ENCODE results near the gene PACRG.

PACRG gene

DNA sequence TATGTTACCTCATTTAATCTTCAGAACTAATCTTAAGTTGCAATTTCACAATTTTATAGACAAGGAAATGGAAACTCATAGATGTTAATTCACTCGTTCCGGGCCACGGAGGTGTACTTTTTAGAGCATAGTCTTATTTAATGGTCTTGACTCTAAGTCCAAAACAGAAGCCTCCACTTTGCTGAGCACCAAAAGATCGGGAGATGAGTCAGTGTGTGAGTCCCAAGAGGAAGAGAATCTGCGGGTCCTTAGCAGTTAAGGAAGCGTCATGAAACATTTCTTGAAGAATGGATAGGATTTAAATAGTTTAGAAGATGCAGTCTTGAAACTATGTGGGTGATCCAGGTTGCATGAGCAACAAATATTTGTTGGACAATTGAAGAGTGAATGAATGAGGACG, 454.9 kb downstream of the PACRG start:
- no peak for DNase-seq

- no peak for DNase-seq
Measured at GRCh38 chr6:163183806-163184205, 456.0 kb downstream of the PACRG start.

GRCh38 chr6:163185744-163186143, 458.0 kb downstream of the PACRG start:
- no peak for DNase-seq

DNA sequence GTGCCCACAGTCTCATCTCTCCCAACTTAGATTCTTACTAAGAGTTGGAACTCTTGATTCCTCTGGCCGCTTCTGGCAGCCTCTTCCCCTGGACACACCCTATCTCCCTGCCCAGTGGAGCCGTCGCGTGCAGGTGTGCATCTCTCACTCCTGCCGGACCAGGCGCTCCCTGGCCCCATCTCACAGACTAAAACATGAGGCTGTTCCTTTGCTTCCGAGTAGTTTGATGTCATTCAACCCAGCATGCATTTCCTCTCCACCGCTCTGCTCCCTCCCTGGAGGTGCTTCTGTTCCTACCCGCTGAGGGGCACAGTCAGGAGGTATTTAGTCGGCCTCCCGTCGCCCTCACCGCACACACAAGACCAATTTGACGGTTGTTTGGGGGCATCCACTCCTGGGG, 458.8 kb downstream of the PACRG start:
- no peak for DNase-seq

- DNase-seq: no peak
Measured at GRCh38 chr6:163187201-163187600, 459.4 kb downstream of the PACRG start.

DNA sequence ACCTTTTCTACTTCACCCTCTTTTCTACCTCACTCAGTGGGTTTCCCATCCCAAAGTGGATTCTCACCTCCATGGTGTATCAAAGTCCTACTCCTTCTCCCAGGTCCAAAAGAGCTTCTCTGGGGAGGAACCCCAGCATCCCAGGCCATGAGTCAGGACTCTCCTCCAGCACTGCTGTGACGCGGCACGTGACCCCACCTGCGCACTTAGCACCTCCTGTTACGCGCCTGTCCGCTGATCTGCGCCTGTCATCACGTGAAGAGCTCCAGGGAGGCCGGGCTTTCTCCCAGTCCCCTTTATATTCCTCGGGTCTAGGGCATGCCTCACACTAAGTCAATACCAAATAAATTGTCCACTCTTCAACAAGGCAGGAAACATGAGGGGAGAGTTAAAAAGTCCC, 459.8 kb downstream of the PACRG start:
- no peak for DNase-seq

- no peak for DNase-seq
Measured at GRCh38 chr6:163188746-163189145, 461.0 kb downstream of the PACRG start.

- DNase-seq: no peak
Measured at GRCh38 chr6:163189609-163190008, 461.8 kb downstream of the PACRG start.

DNA sequence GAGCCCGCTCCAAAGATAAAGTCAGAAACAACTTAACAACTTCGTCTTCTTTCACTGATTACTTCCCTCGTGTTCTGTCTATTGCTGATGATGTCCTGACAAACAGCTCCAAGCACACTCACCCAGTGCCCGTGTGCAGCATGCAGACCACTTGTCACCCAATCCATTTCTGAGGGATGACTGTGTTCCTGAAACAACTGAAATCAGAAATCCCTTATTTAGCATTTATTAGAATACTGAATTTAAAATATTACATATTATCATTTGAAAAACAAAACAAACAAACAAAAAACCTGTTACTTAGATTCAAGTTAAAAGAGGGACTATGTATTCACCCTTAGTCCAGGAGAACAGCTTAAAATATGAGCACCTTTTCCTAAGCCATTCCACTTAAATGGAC, 463.0 kb downstream of the PACRG start:
- DNase-seq: no peak

- DNase-seq: no peak
Measured at GRCh38 chr6:163191704-163192537, 464.1 kb downstream of the PACRG start.

DNA sequence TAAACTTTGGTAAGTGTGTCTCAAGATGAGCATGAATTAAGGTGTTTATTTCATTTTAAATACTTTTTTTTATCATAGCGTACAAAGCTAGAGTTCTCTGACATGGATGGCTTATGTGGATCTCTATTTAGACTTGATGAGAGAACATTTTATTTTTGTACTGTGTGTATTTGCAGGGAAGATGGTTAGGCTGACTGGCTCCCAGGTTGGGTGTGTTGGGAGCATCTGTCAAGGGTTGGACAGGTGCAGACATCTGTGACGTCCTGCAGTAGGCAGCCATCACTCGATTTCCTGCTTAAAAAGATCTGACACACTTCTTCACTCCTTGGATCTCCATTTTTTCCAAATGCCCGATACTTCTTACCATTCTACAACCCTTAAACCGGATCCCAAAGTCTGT, 464.8 kb downstream of the PACRG start:
- no peak for DNase-seq

GRCh38 chr6:163193326-163193725, 465.6 kb downstream of the PACRG start:
- no peak for DNase-seq

- DNase-seq: no peak
Measured at GRCh38 chr6:163195721-163196691, 468.2 kb downstream of the PACRG start.

DNA sequence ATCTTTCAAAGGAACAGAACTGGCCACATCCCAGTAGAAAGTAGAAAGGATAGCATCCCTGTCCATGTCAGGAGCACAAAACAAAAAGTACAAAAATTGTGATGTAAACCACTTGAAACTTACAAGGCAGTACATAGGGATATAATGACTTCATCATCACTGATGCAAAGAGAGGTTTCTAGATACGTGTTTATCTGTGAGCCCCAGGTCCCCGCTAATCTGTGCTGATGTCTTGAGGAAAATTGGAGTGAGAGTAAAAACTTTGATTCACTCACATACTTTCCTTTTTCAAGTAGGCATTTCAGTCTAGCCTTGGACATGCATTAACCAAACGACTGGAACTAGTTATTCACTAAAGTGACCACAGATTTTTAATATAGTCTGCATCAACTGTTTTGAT, 470.1 kb downstream of the PACRG start:
- DNase-seq: no peak

DNA sequence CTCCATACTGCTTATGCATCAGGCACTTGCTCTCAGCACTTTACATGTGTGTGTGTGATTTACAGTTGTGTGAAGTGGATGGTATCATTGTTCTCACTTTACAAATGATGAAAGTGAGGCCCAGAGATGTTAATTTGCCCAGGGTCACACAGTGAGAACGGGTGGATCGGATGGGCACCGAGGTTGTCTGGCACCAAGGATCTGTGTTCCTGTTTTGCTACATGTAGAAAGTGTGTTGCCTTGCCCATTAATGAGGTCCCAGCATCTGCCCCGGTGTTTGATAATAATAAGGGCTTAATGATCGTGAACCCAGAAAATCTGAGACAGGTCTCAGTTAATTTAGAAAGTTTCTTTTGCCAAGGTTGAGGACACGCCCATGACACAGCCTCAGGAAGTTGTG, 470.6 kb downstream of the PACRG start:
- DNase-seq: no peak

GRCh38 chr6:163199371-163199770, 471.6 kb downstream of the PACRG start:
- no peak for DNase-seq

GRCh38 chr6:163200289-163200688, 472.5 kb downstream of the PACRG start:
- no peak for DNase-seq

- no peak for DNase-seq
Measured at GRCh38 chr6:163200694-163201093, 472.9 kb downstream of the PACRG start.

DNA sequence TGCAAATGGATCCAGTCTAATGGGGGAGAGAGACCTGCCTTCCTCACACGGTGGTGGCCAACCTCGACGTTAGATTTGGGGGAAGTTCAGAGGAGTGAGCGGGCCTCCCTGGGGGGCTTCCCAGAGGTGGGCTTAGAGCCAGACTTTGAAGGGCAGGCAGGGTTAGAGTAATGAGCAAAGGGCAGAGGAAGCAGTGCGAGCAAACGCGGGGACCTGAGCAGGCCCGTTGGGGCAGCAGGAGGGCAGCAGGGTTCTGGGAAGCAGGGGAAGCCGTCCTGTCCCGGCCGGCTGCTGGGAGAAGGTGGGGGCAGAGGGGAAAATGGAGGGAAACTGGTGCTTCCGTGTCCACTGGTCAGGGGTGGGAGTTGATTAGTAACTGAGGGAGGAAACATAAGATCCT, 474.1 kb downstream of the PACRG start:
- no peak for DNase-seq

GRCh38 chr6:163206196-163206595, 478.4 kb downstream of the PACRG start:
- DNase-seq: no peak

GRCh38 chr6:163207431-163208383, 479.9 kb downstream of the PACRG start:
- no peak for DNase-seq

DNA sequence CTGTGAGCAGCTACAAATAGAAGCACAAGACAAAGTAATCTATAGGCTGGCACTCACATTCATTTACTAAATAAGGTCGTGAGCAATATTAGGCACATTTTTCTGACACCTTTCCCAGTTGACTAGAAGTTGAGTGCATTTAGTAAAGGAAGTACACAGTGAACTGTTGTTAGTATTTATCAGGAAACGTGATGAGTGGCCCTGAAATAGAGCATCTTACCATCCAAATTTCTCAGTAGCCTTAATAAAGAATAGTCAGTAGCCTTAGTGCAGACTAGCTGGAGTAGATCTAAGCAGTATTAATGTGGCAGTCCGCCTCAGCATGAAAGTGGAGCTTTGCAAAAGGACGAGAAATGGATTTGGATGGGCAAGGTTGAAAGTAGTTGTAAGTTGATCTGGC, 481.2 kb downstream of the PACRG start:
- no peak for DNase-seq

GRCh38 chr6:163212123-163212522, 484.3 kb downstream of the PACRG start:
- DNase-seq: no peak
